Tibial artery (tissue), 4 donors: ENCODE measurements around the gene RNF213.

Experiments
- DNase-seq, 2 donors: peaks; one replicate each; pipeline ENCODE4 v3.0.0-alpha.2; 2019
- H3K27ac ChIP-seq, 2 donors: fragments of 200-600 bp; sonication (generic) in 1 of 2; 1 replicate in 1 of 2; 2 replicates in 1 of 2; pipeline ENCODE4 v1.5.1; 2018 to 2019; ENCODE audit warnings: mild to moderate bottlenecking in 1 of 2
- H3K27me3 ChIP-seq, 2 donors: fragments of 200-600 bp; sonication (generic) in 1 of 2; one replicate each; pipeline versions ENCODE4 v1.5.1 to v1.6.0; 2016 to 2019
- H3K36me3 ChIP-seq, 3 donors: fragments of 200-600 bp; sonication (generic) in 2 of 3; one replicate each; pipeline ENCODE4 v1.5.1; 2016 to 2019; ENCODE audit warnings: mild to moderate bottlenecking in 2 of 3
- H3K4me1 ChIP-seq, 4 donors: fragments of 200-600 bp; sonication (generic) in 2 of 4; 1 replicate in 3 of 4; 2 replicates in 1 of 4; pipeline ENCODE4 v1.5.1; 2016 to 2019
- H3K4me3 ChIP-seq, 2 donors: fragments of 200-600 bp; sonication (generic) in 1 of 2; 1 replicate in 1 of 2; 2 replicates in 1 of 2; pipeline ENCODE4 v1.5.1; 2018 to 2019; ENCODE audit warnings: mild to moderate bottlenecking in 2 of 2
- H3K9me3 ChIP-seq, 3 donors: fragments of 200-600 bp; sonication (generic) in 1 of 3; one replicate each; pipeline ENCODE4 v1.5.1; 2016 to 2019
- intact Hi-C: fragments of 100-400 bp; cut with DNase I; formaldehyde crosslinking; loops from one replicate; pipeline ENCODE4 v1.15.0; 2023; ENCODE audit warnings: low total_unique reads
- TF ChIP-seq, protein P1 (sequence below), 2 experiments: fragments of 200-600 bp in 1 of 2; fragments of 450-650 bp in 1 of 2; IDR thresholded peaks; one replicate each; pipeline ENCODE4 v1.5.1; 2017 to 2019; ENCODE audit warnings: antibody characterized with exemption in 2 of 2, mild to moderate bottlenecking in 1 of 2, moderate library complexity in 1 of 2

Gene RNF213

DNA sequence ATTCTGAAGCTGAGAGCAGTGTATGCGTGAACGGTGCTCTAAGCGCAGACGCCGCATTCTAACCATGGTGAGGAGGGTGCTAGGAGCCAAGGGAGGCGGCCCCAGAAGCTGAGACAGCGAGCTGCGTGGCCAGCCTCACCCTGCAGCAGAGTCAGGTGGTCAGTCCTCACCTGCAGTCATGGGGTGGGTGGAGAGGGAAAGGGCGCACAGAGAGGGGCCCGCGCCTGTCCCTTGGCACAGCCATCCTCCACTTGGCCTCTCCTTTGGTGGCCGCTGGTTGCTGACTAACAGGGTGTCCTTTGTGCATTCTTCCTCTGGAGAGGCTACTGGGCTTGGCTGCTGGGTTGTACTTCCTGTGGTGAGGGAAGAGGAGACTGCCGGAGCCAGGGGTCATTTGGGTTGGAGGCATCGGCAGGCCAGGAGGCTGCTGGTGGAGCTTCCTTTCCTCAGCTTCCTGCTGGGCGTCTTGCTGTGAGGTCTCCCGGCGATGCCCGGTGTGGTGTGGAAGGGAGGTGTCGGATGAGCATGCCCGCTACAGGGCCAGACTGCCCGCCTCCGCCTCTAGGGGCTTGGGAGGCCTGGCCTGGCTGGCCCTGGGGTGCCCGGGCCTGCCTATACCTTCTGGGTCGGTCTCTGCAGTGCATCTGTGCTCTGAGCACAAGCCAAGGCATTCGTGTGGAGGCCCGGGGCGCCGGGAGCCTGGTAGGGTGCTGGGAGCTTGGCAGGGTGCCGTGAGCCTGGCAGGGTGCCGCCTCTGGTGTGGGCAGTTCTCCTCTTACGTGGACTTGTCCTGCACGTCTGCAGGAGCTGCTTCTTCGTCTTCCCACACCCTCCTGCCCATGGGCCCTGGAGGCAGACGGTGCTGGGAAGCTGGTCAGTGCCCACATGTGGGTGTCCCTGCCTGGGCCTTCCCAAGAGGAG is 17.4 kb downstream of the RNF213 start:
- peaks cover 11 to 40% (median 23%) of the 10 kb centered on the region in 3 donors for H3K36me3 ChIP-seq
- H3K27ac ChIP-seq = peak overlapping the region in 1 of 2 donors; percentile 34
- intact Hi-C loops = no loop called here
- H3K27me3 ChIP-seq = no peaks in the 10 kb centered on the region
- no peaks in the 10 kb centered on the region for H3K9me3 ChIP-seq
- TF ChIP-seq, protein P1, sequence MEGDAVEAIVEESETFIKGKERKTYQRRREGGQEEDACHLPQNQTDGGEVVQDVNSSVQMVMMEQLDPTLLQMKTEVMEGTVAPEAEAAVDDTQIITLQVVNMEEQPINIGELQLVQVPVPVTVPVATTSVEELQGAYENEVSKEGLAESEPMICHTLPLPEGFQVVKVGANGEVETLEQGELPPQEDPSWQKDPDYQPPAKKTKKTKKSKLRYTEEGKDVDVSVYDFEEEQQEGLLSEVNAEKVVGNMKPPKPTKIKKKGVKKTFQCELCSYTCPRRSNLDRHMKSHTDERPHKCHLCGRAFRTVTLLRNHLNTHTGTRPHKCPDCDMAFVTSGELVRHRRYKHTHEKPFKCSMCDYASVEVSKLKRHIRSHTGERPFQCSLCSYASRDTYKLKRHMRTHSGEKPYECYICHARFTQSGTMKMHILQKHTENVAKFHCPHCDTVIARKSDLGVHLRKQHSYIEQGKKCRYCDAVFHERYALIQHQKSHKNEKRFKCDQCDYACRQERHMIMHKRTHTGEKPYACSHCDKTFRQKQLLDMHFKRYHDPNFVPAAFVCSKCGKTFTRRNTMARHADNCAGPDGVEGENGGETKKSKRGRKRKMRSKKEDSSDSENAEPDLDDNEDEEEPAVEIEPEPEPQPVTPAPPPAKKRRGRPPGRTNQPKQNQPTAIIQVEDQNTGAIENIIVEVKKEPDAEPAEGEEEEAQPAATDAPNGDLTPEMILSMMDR (IDR thresholded peaks at IDR 0.05) = no peak
- no peak overlapping the region for H3K4me3 ChIP-seq
- DNase-seq = no peak
- H3K4me1 ChIP-seq = peaks cover 0 to 31% (median 20%) of the 10 kb centered on the region in 4 donors

DNA sequence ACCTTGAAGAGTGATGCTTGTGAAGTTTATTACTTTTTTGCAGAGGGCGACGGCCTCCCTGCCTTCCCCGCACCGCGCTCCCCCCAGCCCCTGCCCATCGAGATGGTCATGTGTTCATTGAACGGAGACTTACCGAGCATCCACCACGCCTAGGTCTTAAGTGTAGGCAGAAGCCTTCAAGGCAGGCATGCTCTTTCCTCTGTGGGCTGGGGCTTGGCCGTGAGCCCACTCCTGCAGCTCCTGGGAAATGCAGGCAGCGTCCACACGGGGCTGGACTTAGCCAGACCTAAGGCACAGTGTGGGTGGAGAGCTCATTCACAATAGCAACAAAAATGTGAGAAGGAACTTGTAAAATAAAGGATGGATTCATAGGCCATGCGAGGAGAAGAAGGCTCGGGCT is 19.2 kb downstream of the RNF213 start:
- H3K27me3 ChIP-seq = no peaks in the 10 kb centered on the region
- peaks cover 0 to 31% (median 20%) of the 10 kb centered on the region in 4 donors for H3K4me1 ChIP-seq
- H3K27ac ChIP-seq = no peak overlapping the region
- H3K4me3 ChIP-seq = no peak overlapping the region
- TF ChIP-seq, protein P1 (IDR thresholded peaks at IDR 0.05) = no peak
- H3K9me3 ChIP-seq = no peaks in the 10 kb centered on the region
- intact Hi-C loops = no loop called here
- peaks cover 9 to 37% (median 12%) of the 10 kb centered on the region in 3 donors for H3K36me3 ChIP-seq
- peak in 1 of 2 donors; percentile 62 for DNase-seq

DNA sequence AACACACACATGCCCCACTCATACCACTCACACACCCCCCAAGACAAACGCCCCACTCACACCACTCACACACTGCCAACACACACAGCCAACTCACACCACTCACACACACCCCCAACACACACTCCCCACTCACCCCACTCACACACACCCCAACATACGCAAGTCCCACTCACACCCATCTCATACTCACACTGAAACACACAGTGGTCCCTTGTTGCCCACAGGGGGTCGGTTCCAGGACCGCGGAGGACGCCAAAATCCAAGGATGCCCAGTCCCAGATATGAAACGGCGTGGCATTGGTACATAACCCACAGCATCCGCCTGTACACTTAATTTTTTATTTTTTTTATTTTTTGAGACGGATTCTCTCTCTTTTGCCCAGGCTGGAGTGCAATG is 20.9 kb downstream of the RNF213 start:
- intact Hi-C loops = no loop called here
- no peak for DNase-seq

DNA sequence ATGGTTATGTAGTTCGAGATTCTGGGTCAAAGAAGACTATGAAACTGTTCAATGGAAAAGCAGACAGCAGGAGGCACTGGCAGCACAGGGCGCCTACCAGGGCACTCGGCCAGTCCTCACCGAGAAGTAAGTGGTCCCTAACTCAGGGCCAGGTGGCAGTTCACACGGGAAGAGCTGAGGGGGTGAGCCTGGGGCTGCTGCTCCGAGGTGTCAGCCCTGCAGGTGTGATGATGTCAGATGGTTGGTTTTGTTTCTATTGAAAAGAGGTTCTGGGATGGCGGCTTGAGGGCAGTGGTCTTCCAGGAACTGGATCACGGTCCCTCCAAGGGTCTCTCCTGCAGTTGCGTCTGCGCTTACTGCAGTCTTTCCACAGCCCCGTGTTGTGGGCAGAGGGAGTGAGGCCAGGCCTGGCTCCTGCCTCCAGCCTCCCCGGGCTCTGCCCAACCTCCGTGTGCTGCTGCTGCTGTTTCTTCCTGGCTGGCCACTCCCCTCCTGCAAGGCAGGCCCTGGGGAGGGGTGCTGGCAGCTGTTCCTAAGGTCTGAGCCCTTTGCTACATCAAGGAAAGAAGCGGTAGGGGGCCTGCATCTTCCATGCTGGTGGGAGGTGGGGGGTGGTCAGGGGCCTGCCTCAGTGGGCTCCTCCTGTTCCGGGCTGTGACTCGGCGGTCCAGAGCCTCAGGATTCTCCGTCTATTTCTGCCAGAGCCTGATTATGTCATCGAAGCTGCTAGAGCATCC is 22.6 kb downstream of the RNF213 start:
- peaks cover 0 to 23% (median 14%) of the 10 kb centered on the region in 4 donors for H3K4me1 ChIP-seq
- no peak overlapping the region for H3K4me3 ChIP-seq
- TF ChIP-seq, protein P1 (IDR thresholded peaks at IDR 0.05) = no peak
- no peak overlapping the region for H3K27ac ChIP-seq
- DNase-seq = no peak
- intact Hi-C loops = no loop called here
- H3K9me3 ChIP-seq = no peaks in the 10 kb centered on the region
- peaks cover 22 to 59% (median 24%) of the 10 kb centered on the region in 3 donors for H3K36me3 ChIP-seq
- H3K27me3 ChIP-seq = no peaks in the 10 kb centered on the region

More for the DNA sequence above, 20.9 kb downstream of the RNF213 start:
- TF ChIP-seq, protein P1 (IDR thresholded peaks at IDR 0.05) = no peak
- Histone ChIP-seq H3K9me3 (no peaks in the 10 kb centered on the region), H3K4me1 (peaks cover 0 to 31% (median 20%) of the 10 kb centered on the region in 4 donors), H3K27ac (no peak overlapping the region), H3K27me3 (no peaks in the 10 kb centered on the region), H3K4me3 (no peak overlapping the region), H3K36me3 (peaks cover 12 to 48% (median 16%) of the 10 kb centered on the region in 3 donors)

DNA sequence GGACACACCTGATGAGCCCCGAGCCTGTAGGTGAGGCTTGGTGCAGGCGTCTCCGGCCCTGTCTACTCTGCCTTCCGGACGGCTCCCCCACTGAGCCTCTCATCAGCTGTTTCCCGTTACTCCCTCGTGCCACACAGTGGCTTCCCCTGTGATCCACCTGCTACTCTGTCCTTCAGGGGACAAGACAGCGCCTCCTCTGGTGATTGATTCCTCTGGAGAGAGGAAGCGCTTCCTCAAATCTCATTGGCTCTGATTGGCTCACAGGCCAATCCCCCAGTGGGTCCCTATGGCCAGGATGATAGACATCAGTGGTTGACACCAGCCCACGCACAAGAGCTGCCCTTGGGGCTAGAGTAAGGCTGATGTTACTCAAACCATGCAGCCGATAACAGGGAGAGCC is 24.0 kb downstream of the RNF213 start:
- intact Hi-C loops = no loop called here

More for the DNA sequence above, 24.0 kb downstream of the RNF213 start:
- H3K4me3 ChIP-seq = no peak overlapping the region
- H3K9me3 ChIP-seq = no peaks in the 10 kb centered on the region
- peaks cover 36 to 67% (median 37%) of the 10 kb centered on the region in 3 donors for H3K36me3 ChIP-seq
- H3K27me3 ChIP-seq = no peaks in the 10 kb centered on the region
- H3K4me1 ChIP-seq = peaks cover 0 to 9% (median 4%) of the 10 kb centered on the region in 4 donors
- TF ChIP-seq, protein P1 (IDR thresholded peaks at IDR 0.05) = no peak
- no peak for DNase-seq
- H3K27ac ChIP-seq = no peak overlapping the region
